CD14-positive monocyte (primary cell): Measurements from ENCODE around the gene CEBPZ. TPM values are rescaled to one million over a fixed set of nuclear protein-coding genes. Genes with fewer than 3 reads are reported as not detected.
A peak's percentile ranks its signal among the peaks of the same experiment; 100 is the strongest.

ENCODE experiments used
- DNase-seq, 3 donors: peaks; one replicate each; pipeline ENCODE4 v3.0.0-alpha.2; 2011 to 2022
- H2AFZ ChIP-seq: 2 replicates; pipeline ENCODE4 v1.6.0; 2012; ENCODE audit warnings: mild to moderate bottlenecking, low read depth, low read length, inconsistent platforms; ENCODE audit not compliant: insufficient read depth, poor library complexity, severe bottlenecking
- H3K27ac ChIP-seq, 2 donors: 1 replicate in 1 of 2; 2 replicates in 1 of 2; pipeline ENCODE4 v1.5.1; 2012 to 2013; ENCODE audit warnings: low read length in 2 of 2, control low read depth in 1 of 2, inconsistent platforms in 1 of 2, low read depth in 1 of 2, mild to moderate bottlenecking in 1 of 2
- H3K27me3 ChIP-seq, 2 donors: one replicate each; pipeline versions ENCODE4 v1.6.0 to v1.6.1; 2011 to 2013; ENCODE audit warnings: low read length in 2 of 2; ENCODE audit not compliant: control insufficient read depth in 2 of 2, insufficient read depth in 2 of 2
- H3K36me3 ChIP-seq, 2 donors: replicated peaks in 1 of 2; 1 replicate in 1 of 2; 2 replicates in 1 of 2; pipeline versions ENCODE4 v1.5.1 to v1.6.1; 2012 to 2013; ENCODE audit warnings: low read length in 2 of 2, control low read depth in 1 of 2, inconsistent platforms in 1 of 2, mild to moderate bottlenecking in 1 of 2; ENCODE audit not compliant: insufficient read depth in 2 of 2, control insufficient read depth in 1 of 2
- H3K4me1 ChIP-seq, 2 donors: 1 replicate in 1 of 2; 2 replicates in 1 of 2; pipeline versions ENCODE4 v1.5.1 to v1.6.1; 2012 to 2013; ENCODE audit warnings: low read length in 2 of 2, control low read depth in 1 of 2, inconsistent platforms in 1 of 2, mild to moderate bottlenecking in 1 of 2, moderate library complexity in 1 of 2; ENCODE audit not compliant: insufficient read depth in 2 of 2, control insufficient read depth in 1 of 2
- H3K4me2 ChIP-seq: replicated peaks from 2 replicates; pipeline ENCODE3; 2012; ENCODE audit warnings: low read length, moderate library complexity, mild to moderate bottlenecking; ENCODE audit not compliant: poor library complexity, severe bottlenecking; ENCODE audit errors: extremely low read depth
- H3K4me3 ChIP-seq, 3 experiments: fragments of 200-600 bp in 1 of 3; sonication (generic) in 1 of 3; replicated peaks in 1 of 3; 1 replicate in 2 of 3; 2 replicates in 1 of 3; pipeline ENCODE4 v1.5.1; 2011 to 2013; ENCODE audit warnings: low read length in 3 of 3, mild to moderate bottlenecking in 3 of 3, control low read depth in 2 of 3, low read depth in 2 of 3, inconsistent platforms in 1 of 3, moderate library complexity in 1 of 3
- H3K79me2 ChIP-seq: 2 replicates; pipeline ENCODE4 v1.6.0; 2012; ENCODE audit warnings: mild to moderate bottlenecking, control low read depth, inconsistent platforms, low read length, moderate library complexity; ENCODE audit not compliant: insufficient read depth
- H3K9ac ChIP-seq: 2 replicates; pipeline ENCODE4 v1.6.0; 2017; ENCODE audit warnings: low read length, mild to moderate bottlenecking; ENCODE audit not compliant: insufficient read depth, poor library complexity, severe bottlenecking
- H3K9me3 ChIP-seq, 2 donors: replicated peaks in 1 of 2; 1 replicate in 1 of 2; 2 replicates in 1 of 2; pipeline versions ENCODE4 v1.5.1 to v1.6.1; 2012 to 2013; ENCODE audit warnings: low read length in 2 of 2, control low read depth in 1 of 2; ENCODE audit not compliant: control insufficient read depth in 1 of 2, insufficient read depth in 1 of 2
- H4K20me1 ChIP-seq: 2 replicates; pipeline ENCODE4 v1.6.0; 2012; ENCODE audit warnings: mild to moderate bottlenecking, low read length, control low read depth, moderate library complexity; ENCODE audit not compliant: insufficient read depth
- H3K27ac Mint-ChIP-seq, 7 donors: one replicate each; pipeline ENCODE4 v1.8.0; 2020; ENCODE audit warnings: mild to moderate bottlenecking in 7 of 7, mixed read lengths in 7 of 7, moderate library complexity in 6 of 7, inconsistent platforms in 2 of 7
- H3K27me3 Mint-ChIP-seq, 3 donors: one replicate each; pipeline ENCODE4 v1.8.0; 2021 to 2022; ENCODE audit warnings: low read depth in 3 of 3, mild to moderate bottlenecking in 3 of 3, mixed read lengths in 3 of 3, moderate library complexity in 3 of 3, inconsistent platforms in 1 of 3
- H3K36me3 Mint-ChIP-seq, 2 donors: one replicate each; pipeline ENCODE4 v1.8.0; 2020; ENCODE audit warnings: mixed read lengths in 2 of 2, inconsistent platforms in 1 of 2, mild to moderate bottlenecking in 1 of 2
- H3K4me1 Mint-ChIP-seq: one replicate; pipeline ENCODE4 v1.8.0; 2020; ENCODE audit warnings: mild to moderate bottlenecking, mixed read lengths
- H3K4me3 Mint-ChIP-seq, 2 donors: one replicate each; pipeline ENCODE4 v1.8.0; 2020; ENCODE audit warnings: mild to moderate bottlenecking in 2 of 2, mixed read lengths in 2 of 2, moderate library complexity in 1 of 2
- H3K9me3 Mint-ChIP-seq, 7 donors: one replicate each; pipeline ENCODE4 v1.8.0; 2020 to 2022; ENCODE audit warnings: mixed read lengths in 7 of 7, mild to moderate bottlenecking in 6 of 7, moderate library complexity in 6 of 7, inconsistent platforms in 2 of 7
- CTCF ChIP-seq: fragments of 200-600 bp; IDR thresholded peaks from one replicate; pipeline ENCODE4 v1.8.0; 2022; ENCODE audit warnings: antibody characterized with exemption, mild to moderate bottlenecking
- WGBS: methylation state at CpG from one replicate; pipeline ENCODE4 v1.1.5; 2013; ENCODE audit warnings: missing lambda C conversion rate; ENCODE audit not compliant: insufficient coverage; 5-methylcytosine and 5-hydroxymethylcytosine counted together
- intact Hi-C, 2 donors: fragments of 100-400 bp; cut with micrococcal nuclease; formaldehyde crosslinking; loops; one replicate each; pipeline versions ENCODE4 v1.15.0 to v1.15.1; 2023
- polyA plus RNA-seq, 3 donors: library from polyadenylated mRNA; depleted of rRNA in 1 of 3; unstranded in 2 of 3; stranded (reverse) in 1 of 3; fragments of 300-500 nt in 2 of 3; fragments of >200 nt in 1 of 3; fragmentation: Illumina TruSeq in 2 of 3; gene quantifications; 1 replicate in 2 of 3; 2 replicates in 1 of 3; pipeline ENCODE4 v1.2.3, GENCODE V29; 2012 to 2021

CEBPZ gene
- polyA plus RNA-seq, 3 donors: 5.7 to 11.2 (median 11.1) TPM

GRCh38 chr2:37203708-37204107 lies 27.7 kb downstream of the CEBPZ start:
- H3K4me2 ChIP-seq: no peak overlapping the region
- peaks cover 77% of the 10 kb centered on the region for H3K79me2 ChIP-seq
- H2AFZ ChIP-seq: no peak overlapping the region
- DNase-seq: no peak
- no peak for TF ChIP-seq CTCF
- Mint-ChIP-seq H3K4me1 (peaks cover 2% of the 10 kb centered on the region), H3K4me3 (no peak overlapping the region), H3K27me3 (no peaks in the 10 kb centered on the region), H3K36me3 (peaks cover 68 to 71% of the 10 kb centered on the region in 2 donors), H3K9me3 (peaks cover 18 to 34% (median 23%) of the 10 kb centered on the region in 7 donors), H3K27ac (no peak overlapping the region)
- no peak overlapping the region for H3K9ac ChIP-seq
- no peaks in the 10 kb centered on the region for H3K4me1 ChIP-seq
- H3K27me3 ChIP-seq: no peaks in the 10 kb centered on the region
- H3K36me3 ChIP-seq: peaks cover 60 to 85% of the 10 kb centered on the region in 2 donors
- no peak overlapping the region for H3K27ac ChIP-seq
- no peak overlapping the region for H3K4me3 ChIP-seq
- intact Hi-C loops: no loop called here
- peaks cover 17% of the 10 kb centered on the region for H4K20me1 ChIP-seq
- H3K9me3 ChIP-seq: peaks cover 7 to 24% of the 10 kb centered on the region in 2 donors
- no CpG with 5 or more reads among the region's 2 CpGs for WGBS

GRCh38 chr2:37201766-37202165 lies 29.6 kb downstream of the CEBPZ start:
- peaks cover 48 to 66% of the 10 kb centered on the region in 2 donors for H3K36me3 ChIP-seq
- peaks cover 9 to 11% of the 10 kb centered on the region in 2 donors for H3K4me1 ChIP-seq
- Mint-ChIP-seq H3K4me1 (peaks cover 9% of the 10 kb centered on the region), H3K9me3 (peaks cover 3 to 19% (median 11%) of the 10 kb centered on the region in 7 donors), H3K27ac (peak overlapping the region in 2 of 7 donors; percentile 3 to 50), H3K4me3 (no peak overlapping the region), H3K27me3 (no peaks in the 10 kb centered on the region), H3K36me3 (peaks cover 48 to 52% of the 10 kb centered on the region in 2 donors)
- H3K4me3 ChIP-seq: no peak overlapping the region
- intact Hi-C loops: no loop called here
- no peak overlapping the region for H2AFZ ChIP-seq
- no peaks in the 10 kb centered on the region for H3K27me3 ChIP-seq
- H3K9ac ChIP-seq: no peak overlapping the region
- peaks cover 7 to 16% of the 10 kb centered on the region in 2 donors for H3K9me3 ChIP-seq
- peaks cover 78% of the 10 kb centered on the region for H3K79me2 ChIP-seq
- H3K4me2 ChIP-seq: no peak overlapping the region
- peaks cover 21% of the 10 kb centered on the region for H4K20me1 ChIP-seq
- no peak for DNase-seq
- TF ChIP-seq CTCF: no peak
- no peak overlapping the region for H3K27ac ChIP-seq
- no CpG with 5 or more reads among the region's 1 CpG for WGBS
